Adrenal gland (tissue), 12 donors: Measurements from ENCODE around the gene COG7. TPM values are rescaled to one million over a fixed set of nuclear protein-coding genes. Genes with fewer than 3 reads are reported as not detected.
"Not testable (repeated sequence)": the region's sequence is repeated elsewhere in the genome, so short reads cannot be mapped to it uniquely, and the experiment has no call there.

Source experiments
- DNase-seq, 7 donors: peaks; one replicate each; pipeline ENCODE4 v3.0.0-alpha.2; 2019 to 2020
- H3K27ac ChIP-seq, 5 donors: fragments of 200-600 bp; sonication (generic) in 4 of 5; 1 replicate in 3 of 5; 2 replicates in 2 of 5; pipeline versions ENCODE4 v1.5.1 to v1.8.0; 2016 to 2020; ENCODE audit warnings: mild to moderate bottlenecking in 1 of 5
- H3K27me3 ChIP-seq: fragments of 200-600 bp; 2 replicates; pipeline ENCODE4 v1.8.0; 2021
- H3K36me3 ChIP-seq, 2 donors: fragments of 200-600 bp; replicated peaks in 1 of 2; 1 replicate in 1 of 2; 2 replicates in 1 of 2; pipeline versions ENCODE4 v1.5.1 to v1.8.0; 2018 to 2022
- H3K4me1 ChIP-seq, 2 donors: fragments of 200-600 bp; replicated peaks in 1 of 2; 1 replicate in 1 of 2; 2 replicates in 1 of 2; pipeline versions ENCODE4 v1.5.1 to v1.8.0; 2018 to 2021
- H3K4me3 ChIP-seq, 4 donors: fragments of 200-600 bp; sonication (generic) in 3 of 4; one replicate each; pipeline ENCODE4 v1.5.1; 2016 to 2018
- H3K9me3 ChIP-seq, 3 donors: fragments of 200-600 bp; sonication (generic) in 1 of 3; replicated peaks in 1 of 3; 1 replicate in 2 of 3; 2 replicates in 1 of 3; pipeline versions ENCODE4 v1.5.1 to v1.8.0; 2016 to 2021
- POLR2A ChIP-seq, 2 donors: fragments of 450-650 bp; IDR thresholded peaks; one replicate each; pipeline ENCODE4 v1.6.1; 2017; ENCODE audit warnings: antibody characterized with exemption in 2 of 2, mild to moderate bottlenecking in 2 of 2, moderate library complexity in 1 of 2
- WGBS, 4 donors: extraction: QIAGEN DNeasy Blood & Tissue Kit in 2 of 4; methylation state at CpG; one replicate each; pipeline versions ENCODE4 v1.1.5 to v1.1.7; 2013 to 2017; 5-methylcytosine and 5-hydroxymethylcytosine counted together
- intact Hi-C, 2 donors: fragments of 100-400 bp; cut with DNase I; formaldehyde crosslinking; loops; one replicate each; pipeline versions ENCODE4 v1.14.1 to v1.15.0; 2022 to 2023
- polyA plus RNA-seq, 3 donors: library from polyadenylated mRNA; stranded (reverse); fragments of 200-250 nt in 2 of 3; fragments of 350-450 nt in 1 of 3; fragmentation: Illumina TruSeq in 1 of 3; extraction: RNeasy Lipid Tissue Mini Kit (QIAGEN cat#74804) in 1 of 3; gene quantifications; one replicate each; pipeline ENCODE4 v1.2.3, GENCODE V29; 2013 to 2014
- total RNA-seq, 9 donors: library from RNA; depleted of rRNA in 4 of 9; stranded (reverse); fragments of >200 nt in 4 of 9; fragments of 120-200 nt in 1 of 9; fragmentation: NEBNext Ultra II Directional in 1 of 9; extraction: Animal tissue kit (Norgen Biotek cat#: 25700) in 1 of 9; gene quantifications; one replicate each; pipeline versions ENCODE4 v1.1.0 to v1.2.4, GENCODE V29; 2013 to 2023
- TF ChIP-seq, protein P1 (sequence below), 6 experiments: fragments of 450-650 bp in 4 of 6; fragments of 200-600 bp in 2 of 6; sonication (generic) in 1 of 6; IDR thresholded peaks; 1 replicate in 5 of 6; 2 replicates in 1 of 6; pipeline versions ENCODE4 v1.5.1 to v1.8.0; 2016 to 2021; ENCODE audit warnings: antibody characterized with exemption in 6 of 6, mild to moderate bottlenecking in 2 of 6, moderate library complexity in 1 of 6
- donor health status: healthy with polysubstance abuse.
- donor health status: Bipolar disorder and iron deficiency.
- donor health status: DM: yes; HTN: yes; CAD: no.
- donor health status: DM: no; HTN: no; CAD: no.
- donor health status: DM: no; HTN: no; CAD: no.
- donor health status: DM: yes; HTN: yes; CAD: no.

The COG7 gene
- total and polyA plus RNA-seq, 12 donors, result 10.7 to 50.1 (median 21.4) TPM

GRCh38 chr16:23464196-23464595, 11.2 kb upstream of the COG7 start:
- H3K27ac ChIP-seq, result peak overlapping the region in 1 of 5 donors; percentile 54

DNA sequence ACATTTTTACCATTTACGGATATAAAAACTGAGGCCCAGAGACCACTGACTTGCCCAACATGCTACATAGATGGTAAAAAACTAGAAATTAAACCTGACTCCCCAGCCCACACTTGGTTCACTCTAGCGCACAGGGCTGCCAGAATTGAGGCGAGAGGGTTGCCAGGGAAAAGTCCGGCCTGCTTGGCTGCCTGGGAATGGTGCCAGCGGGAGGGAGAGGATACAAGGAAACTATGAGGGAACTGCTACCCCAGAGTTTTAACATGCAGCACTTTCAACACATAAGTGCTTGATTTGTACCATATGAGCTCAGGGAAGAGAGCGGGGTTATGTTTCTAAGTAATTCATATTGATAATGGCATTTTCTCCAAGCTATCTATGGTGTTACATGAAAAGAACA, 10.0 kb upstream of the COG7 start:
- WGBS, 4 donors, result 23 to 35% (median 29%) methylated on average over 5 to 6 of the region's 6 CpGs
- H3K4me1 ChIP-seq, H3K4me3 ChIP-seq, H3K27me3 ChIP-seq, H3K9me3 ChIP-seq, intact Hi-C loops: not testable (repeated sequence)
- DNase-seq, result peak; percentile 70 to 91 (median 87)
- Histone ChIP-seq H3K27ac (peak overlapping the region in 1 of 5 donors; percentile 21), H3K36me3 (peaks cover 0 to 30% of the 10 kb centered on the region in 2 donors)

More at GRCh38 chr16:23464196-23464595, 11.2 kb upstream of the COG7 start:
- intact Hi-C loops, result no loop called here
- peaks cover 0 to 4% of the 10 kb centered on the region in 2 donors for H3K4me1 ChIP-seq
- no peak for DNase-seq
- TF ChIP-seq, protein P1, sequence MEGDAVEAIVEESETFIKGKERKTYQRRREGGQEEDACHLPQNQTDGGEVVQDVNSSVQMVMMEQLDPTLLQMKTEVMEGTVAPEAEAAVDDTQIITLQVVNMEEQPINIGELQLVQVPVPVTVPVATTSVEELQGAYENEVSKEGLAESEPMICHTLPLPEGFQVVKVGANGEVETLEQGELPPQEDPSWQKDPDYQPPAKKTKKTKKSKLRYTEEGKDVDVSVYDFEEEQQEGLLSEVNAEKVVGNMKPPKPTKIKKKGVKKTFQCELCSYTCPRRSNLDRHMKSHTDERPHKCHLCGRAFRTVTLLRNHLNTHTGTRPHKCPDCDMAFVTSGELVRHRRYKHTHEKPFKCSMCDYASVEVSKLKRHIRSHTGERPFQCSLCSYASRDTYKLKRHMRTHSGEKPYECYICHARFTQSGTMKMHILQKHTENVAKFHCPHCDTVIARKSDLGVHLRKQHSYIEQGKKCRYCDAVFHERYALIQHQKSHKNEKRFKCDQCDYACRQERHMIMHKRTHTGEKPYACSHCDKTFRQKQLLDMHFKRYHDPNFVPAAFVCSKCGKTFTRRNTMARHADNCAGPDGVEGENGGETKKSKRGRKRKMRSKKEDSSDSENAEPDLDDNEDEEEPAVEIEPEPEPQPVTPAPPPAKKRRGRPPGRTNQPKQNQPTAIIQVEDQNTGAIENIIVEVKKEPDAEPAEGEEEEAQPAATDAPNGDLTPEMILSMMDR (IDR thresholded peaks at IDR 0.05), result no peak
- 56 to 68% (median 58%) methylated on average over 1 of the region's 1 CpG for WGBS, 4 donors
- no peak overlapping the region for H3K4me3 ChIP-seq
- no peaks in the 10 kb centered on the region for H3K9me3 ChIP-seq
- H3K27me3 ChIP-seq, result no peaks in the 10 kb centered on the region
- H3K36me3 ChIP-seq, result peaks cover 0 to 42% of the 10 kb centered on the region in 2 donors

- TF ChIP-seq, protein P1 (IDR thresholded peaks at IDR 0.05), result no peak
- no peak for TF ChIP-seq POLR2A (IDR thresholded peaks at IDR 0.05)
- Histone ChIP-seq H3K4me3 (peak overlapping the region; percentile 58 to 98 (median 94)), H3K27ac (no peak overlapping the region), H3K36me3 (no peaks in the 10 kb centered on the region), H3K9me3 (no peaks in the 10 kb centered on the region), H3K27me3 (no peaks in the 10 kb centered on the region), H3K4me1 (peaks cover 9 to 21% of the 10 kb centered on the region in 2 donors)
- intact Hi-C loops, result no loop called here
- DNase-seq, result no peak
- WGBS, 4 donors, result 53 to 57% (median 56%) methylated on average over 36 to 37 of the region's 37 CpGs
Measured at GRCh38 chr16:23453338-23454052, 506 bp upstream of the COG7 start.

DNA sequence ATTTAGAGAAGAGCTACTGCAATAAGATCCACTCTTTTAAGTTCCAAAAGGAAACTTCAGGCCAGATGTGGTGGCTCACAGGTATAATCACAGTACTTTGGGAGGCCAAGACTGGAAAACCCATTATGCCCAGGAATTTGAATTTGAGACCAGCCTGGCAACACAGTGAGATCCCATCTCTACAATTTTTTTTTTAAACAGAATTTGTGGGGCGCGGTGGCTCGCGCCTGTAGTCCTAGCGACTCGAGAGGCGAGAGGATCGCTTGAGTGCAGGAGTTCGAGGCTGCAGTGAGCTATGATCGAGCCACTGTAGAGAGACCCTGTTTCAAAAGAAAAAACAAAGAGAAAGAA, 793 bp downstream of the COG7 start:
- Histone ChIP-seq H3K4me3 (peak overlapping the region; percentile 58 to 98 (median 94)), H3K27ac (no peak overlapping the region), H3K27me3 (no peaks in the 10 kb centered on the region), H3K36me3 (no peaks in the 10 kb centered on the region), H3K9me3 (no peaks in the 10 kb centered on the region), H3K4me1 (peaks cover 9 to 21% of the 10 kb centered on the region in 2 donors)
- WGBS, 4 donors, result 1 to 12% (median 1%) methylated on average over 10 of the region's 10 CpGs
- no peak for DNase-seq
- TF ChIP-seq POLR2A (IDR thresholded peaks at IDR 0.05), result no peak
- TF ChIP-seq, protein P1 (IDR thresholded peaks at IDR 0.05), result no peak
- intact Hi-C loops, result no loop called here

DNA sequence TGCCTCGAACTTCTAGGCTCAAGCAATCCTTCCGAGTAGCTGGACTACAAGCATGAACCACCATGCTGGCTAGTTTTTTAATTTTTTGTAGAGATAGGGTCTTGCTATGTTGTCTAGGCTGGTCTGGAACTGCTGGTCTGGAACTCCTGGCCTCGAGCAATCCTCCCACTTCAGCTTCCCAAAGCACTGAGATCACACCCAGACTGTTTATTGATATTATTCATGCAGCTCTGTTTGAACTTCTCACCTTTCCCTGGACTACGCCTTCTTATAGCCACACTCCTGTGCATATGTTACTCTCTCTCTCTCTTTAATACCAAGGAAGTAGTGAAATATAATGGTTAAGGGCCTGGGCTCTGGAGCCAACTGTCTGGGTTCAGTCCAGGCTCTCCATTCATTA, 4.6 kb downstream of the COG7 start:
- Histone ChIP-seq H3K9me3 (no peaks in the 10 kb centered on the region), H3K27ac (no peak overlapping the region), H3K27me3 (no peaks in the 10 kb centered on the region), H3K4me1 (peaks cover 2 to 12% of the 10 kb centered on the region in 2 donors), H3K4me3 (no peak overlapping the region), H3K36me3 (peaks cover 0 to 23% of the 10 kb centered on the region in 2 donors)
- intact Hi-C loops, result no loop called here
- 83 to 87% (median 85%) methylated on average over 4 of the region's 4 CpGs for whole genome bisulfite sequencing, 4 donors
- no peak for DNase-seq
- TF ChIP-seq, protein P1 (IDR thresholded peaks at IDR 0.05), result no peak
- TF ChIP-seq POLR2A (IDR thresholded peaks at IDR 0.05), result no peak

GRCh38 chr16:23437542-23437941, 15.4 kb downstream of the COG7 start:
- H3K4me1 ChIP-seq, H3K4me3 ChIP-seq, DNase-seq, H3K27ac ChIP-seq, H3K9me3 ChIP-seq, H3K27me3 ChIP-seq: not testable (repeated sequence)
- WGBS, 4 donors, result 95 to 97% (median 96%) methylated on average over 7 of the region's 7 CpGs
- H3K36me3 ChIP-seq, result peaks cover 0 to 41% of the 10 kb centered on the region in 2 donors
- intact Hi-C loops, result loop anchor here in 1 of 2 donors (5.0 kb wide), 1 partner anchor 255 kb away; the partner anchor contains the start of gene SCNN1G
